Measurements from ENCODE around the gene HAVCR1.
"Not testable (repeated sequence)": the region's sequence is repeated elsewhere in the genome, so short reads cannot be mapped to it uniquely, and the experiment has no call there.

Gene HAVCR1

GRCh38 chr5:157033071-157033583 lies 25.8 kb downstream of the HAVCR1 start:
- DNase-seq (ENCODE audit: extremely low read depth, low read depth) = no peak
- TF ChIP-seq CTCF (IDR thresholded peaks at IDR 0.05; ENCODE audit: low read depth, low read length, missing control alignments) = no peak
- no peak overlapping the region for H3K4me3 ChIP-seq (replicated peaks; ENCODE audit: low read depth, low read length)

- H3K4me3 ChIP-seq (replicated peaks; ENCODE audit: low read depth, low read length) = no peak overlapping the region
- TF ChIP-seq CTCF (IDR thresholded peaks at IDR 0.05; ENCODE audit: low read depth, low read length, missing control alignments) = no peak
- no peak for DNase-seq (ENCODE audit: extremely low read depth, low read depth)
Measured at GRCh38 chr5:157030692-157031091, 28.2 kb downstream of the HAVCR1 start.

GRCh38 chr5:157029457-157029856 lies 29.5 kb downstream of the HAVCR1 start:
- no peak for TF ChIP-seq CTCF (IDR thresholded peaks at IDR 0.05; ENCODE audit: low read depth, low read length, missing control alignments)
- no peak overlapping the region for H3K4me3 ChIP-seq (replicated peaks; ENCODE audit: low read depth, low read length)
- DNase-seq (ENCODE audit: extremely low read depth, low read depth) = no peak

- not testable (repeated sequence) for H3K4me3 ChIP-seq (replicated peaks; ENCODE audit: low read depth, low read length); DNase-seq (ENCODE audit: extremely low read depth, low read depth)
Measured at GRCh38 chr5:157027663-157028062, 31.3 kb downstream of the HAVCR1 start.

- no peak for DNase-seq (ENCODE audit: extremely low read depth, low read depth)
- no peak overlapping the region for H3K4me3 ChIP-seq (replicated peaks; ENCODE audit: low read depth, low read length)
- peak; percentile 58 for TF ChIP-seq CTCF (IDR thresholded peaks at IDR 0.05; ENCODE audit: low read depth, low read length, missing control alignments)
Measured at GRCh38 chr5:157026789-157027424, 32.0 kb downstream of the HAVCR1 start.

- no peak overlapping the region for H3K4me3 ChIP-seq (replicated peaks; ENCODE audit: low read depth, low read length)
- DNase-seq (ENCODE audit: extremely low read depth, low read depth) = no peak
- no peak for TF ChIP-seq CTCF (IDR thresholded peaks at IDR 0.05; ENCODE audit: low read depth, low read length, missing control alignments)
Measured at GRCh38 chr5:157025093-157025698, 33.7 kb downstream of the HAVCR1 start.

GRCh38 chr5:157024208-157024959 lies 34.5 kb downstream of the HAVCR1 start:
- no peak for DNase-seq (ENCODE audit: extremely low read depth, low read depth)
- H3K4me3 ChIP-seq (replicated peaks; ENCODE audit: low read depth, low read length) = no peak overlapping the region
- no peak for TF ChIP-seq CTCF (IDR thresholded peaks at IDR 0.05; ENCODE audit: low read depth, low read length, missing control alignments)
